ENCODE results near the gene VAX1. TPM values are rescaled to one million over a fixed set of nuclear protein-coding genes. Genes with fewer than 3 reads are reported as not detected.

The VAX1 gene
- total RNA-seq, 1 experiment from 2014 or later: 4.6 TPM

DNA sequence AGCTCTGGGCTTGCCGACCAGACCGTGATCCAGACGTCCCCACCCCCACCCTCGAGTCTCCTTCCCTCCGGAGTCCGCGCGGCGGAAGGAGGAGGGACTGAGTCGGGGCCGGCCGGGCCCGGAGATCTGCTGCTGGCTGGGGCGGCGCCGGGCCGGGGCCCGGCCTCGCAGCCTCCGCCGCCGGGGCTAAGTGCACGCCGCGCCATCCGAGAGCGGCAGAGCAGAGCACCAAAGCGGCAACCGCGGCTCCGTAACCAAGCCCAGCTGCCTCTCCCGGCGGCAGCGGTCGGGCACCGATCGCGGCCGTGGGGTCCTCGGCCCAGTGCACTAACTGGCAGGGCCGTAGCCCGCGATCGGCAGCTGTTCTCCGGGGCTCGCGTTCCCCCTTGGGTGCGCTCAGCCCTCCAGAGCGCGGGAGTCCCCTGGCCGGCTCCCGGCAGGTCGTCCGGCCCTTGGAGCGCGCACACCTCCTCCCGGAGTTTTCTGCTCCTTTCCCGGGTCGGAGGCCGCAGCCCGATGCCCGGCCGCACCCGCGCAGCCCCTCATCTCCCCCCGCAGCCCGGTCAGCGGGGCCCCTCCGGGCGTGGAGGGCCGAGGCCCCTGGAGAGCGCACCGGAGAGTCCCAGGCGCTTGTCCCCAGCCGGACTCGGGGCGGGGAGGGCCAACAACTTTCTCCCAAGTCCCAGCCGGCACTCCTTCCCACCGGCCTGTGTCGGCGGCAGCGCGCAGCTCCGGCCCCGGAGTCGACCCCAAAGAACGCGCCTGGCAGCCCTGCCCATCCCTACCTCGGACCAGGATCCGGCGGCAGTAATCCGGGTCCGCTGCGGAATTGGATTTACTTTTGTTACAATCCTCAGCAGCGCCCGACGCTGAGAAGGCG, 799 bp downstream of the VAX1 start:
- intact Hi-C loops (cut with micrococcal nuclease; ENCODE audit: unreplicated experiment) (no loop called here), in situ Hi-C loops (cut with HindIII; ENCODE audit: low pct_unique_long_range_greater_than_20kb, low sequenced_read_pairs) (no loop called here)
- BruUV-seq (replicated peaks): no TSS peak
- Histone ChIP-seq H3K27me3 (ENCODE audit: control insufficient read depth, insufficient read depth, low read length) (peaks cover 4% of the 10 kb centered on the region; the same call in 1 of the 2 replicates), H3K4me1 (ENCODE audit: control insufficient read depth, insufficient read depth, low read length) (peaks cover 10% of the 10 kb centered on the region), H3K9me3 (ENCODE audit: control insufficient read depth, insufficient read depth, low read depth, low read length) (no peaks in the 10 kb centered on the region), H3K36me3 (ENCODE audit: control insufficient read depth, insufficient read depth, low read length) (no peaks in the 10 kb centered on the region), H3K27ac (ENCODE audit: low read length) (peak overlapping the region; percentile 93), H3K4me3 (ENCODE audit: low read depth in 2 of 2, low read length in 2 of 2) (peak overlapping the region; percentile 56 to 68)
- CTCF ChIA-PET: interaction anchor here (0.6 kb wide), 1 partner anchor 30 kb away, joined by 5 read pairs; no protein-coding TSS in a partner anchor
- POLR2A ChIA-PET: no interaction called here
- ATAC-seq (peak; percentile 90), DNase-seq (ENCODE audit: low read depth, low spot score) (no peak)
- peak; percentile 64 for TF ChIP-seq POLR2AphosphoS5 (IDR thresholded peaks at IDR 0.05; ENCODE audit: low read depth, low read length)
- TF ChIP-seq TCF7L2 (IDR thresholded peaks at IDR 0.05; ENCODE audit: low read depth, low read length): no peak
- 0 out of 2 replicates have a peak, but pooled peaks have one; percentile 59 for TF ChIP-seq SIN3A (IDR thresholded peaks at IDR 0.05; ENCODE audit: borderline replicate concordance, insufficient read depth, low read depth, low read length)

DNA sequence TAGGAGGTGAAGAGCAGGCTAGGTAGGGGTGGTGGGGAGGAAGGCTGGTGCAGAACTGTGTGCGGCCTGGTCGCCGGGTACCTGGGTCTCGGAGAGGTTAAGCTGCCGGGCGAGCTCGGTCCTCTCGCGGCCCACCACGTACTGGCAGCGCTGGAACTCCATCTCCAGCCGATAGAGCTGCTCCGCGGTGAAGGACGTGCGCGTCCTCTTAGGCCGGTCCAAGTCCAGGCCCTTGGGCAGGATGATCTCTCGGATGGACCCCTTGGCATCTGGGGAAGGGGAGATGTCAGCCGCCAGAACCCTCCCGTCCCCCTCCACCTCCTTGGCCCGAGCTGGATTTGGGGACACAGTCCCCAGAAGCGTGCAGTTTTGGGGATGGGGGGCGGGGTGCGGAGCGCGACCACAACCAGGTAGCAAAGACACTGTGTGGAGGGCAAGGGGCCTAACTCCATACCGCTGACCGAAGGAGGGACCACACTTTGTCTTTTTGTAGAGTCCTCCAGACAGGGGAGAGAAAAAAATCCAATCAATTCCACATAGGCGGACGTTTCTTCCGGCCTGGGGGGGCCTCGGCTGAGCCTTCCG, 1.6 kb downstream of the VAX1 start:
- peak overlapping the region; percentile 56 to 68 for H3K4me3 ChIP-seq (ENCODE audit: low read depth in 2 of 2, low read length in 2 of 2)
- H3K4me1 ChIP-seq (ENCODE audit: control insufficient read depth, insufficient read depth, low read length): peaks cover 10% of the 10 kb centered on the region
- ATAC-seq: no peak
- in situ Hi-C loops (cut with HindIII; ENCODE audit: low pct_unique_long_range_greater_than_20kb, low sequenced_read_pairs) (no loop called here), intact Hi-C loops (cut with micrococcal nuclease; ENCODE audit: unreplicated experiment) (no loop called here)
- no TSS peak for BruUV-seq (replicated peaks)
- no peaks in the 10 kb centered on the region for H3K9me3 ChIP-seq (ENCODE audit: control insufficient read depth, insufficient read depth, low read depth, low read length)
- CTCF ChIA-PET: interaction anchor here (0.6 kb wide), 1 partner anchor 31 kb away, joined by 5 read pairs; no protein-coding TSS in a partner anchor
- TF ChIP-seq POLR2AphosphoS5 (IDR thresholded peaks at IDR 0.05; ENCODE audit: low read depth, low read length) (no peak), TCF7L2 (IDR thresholded peaks at IDR 0.05; ENCODE audit: low read depth, low read length) (no peak), SIN3A (IDR thresholded peaks at IDR 0.05; ENCODE audit: borderline replicate concordance, insufficient read depth, low read depth, low read length) (no peak), CTCF (IDR thresholded peaks at IDR 0.05) (no peak)
- TF ChIP-seq, protein P1, sequence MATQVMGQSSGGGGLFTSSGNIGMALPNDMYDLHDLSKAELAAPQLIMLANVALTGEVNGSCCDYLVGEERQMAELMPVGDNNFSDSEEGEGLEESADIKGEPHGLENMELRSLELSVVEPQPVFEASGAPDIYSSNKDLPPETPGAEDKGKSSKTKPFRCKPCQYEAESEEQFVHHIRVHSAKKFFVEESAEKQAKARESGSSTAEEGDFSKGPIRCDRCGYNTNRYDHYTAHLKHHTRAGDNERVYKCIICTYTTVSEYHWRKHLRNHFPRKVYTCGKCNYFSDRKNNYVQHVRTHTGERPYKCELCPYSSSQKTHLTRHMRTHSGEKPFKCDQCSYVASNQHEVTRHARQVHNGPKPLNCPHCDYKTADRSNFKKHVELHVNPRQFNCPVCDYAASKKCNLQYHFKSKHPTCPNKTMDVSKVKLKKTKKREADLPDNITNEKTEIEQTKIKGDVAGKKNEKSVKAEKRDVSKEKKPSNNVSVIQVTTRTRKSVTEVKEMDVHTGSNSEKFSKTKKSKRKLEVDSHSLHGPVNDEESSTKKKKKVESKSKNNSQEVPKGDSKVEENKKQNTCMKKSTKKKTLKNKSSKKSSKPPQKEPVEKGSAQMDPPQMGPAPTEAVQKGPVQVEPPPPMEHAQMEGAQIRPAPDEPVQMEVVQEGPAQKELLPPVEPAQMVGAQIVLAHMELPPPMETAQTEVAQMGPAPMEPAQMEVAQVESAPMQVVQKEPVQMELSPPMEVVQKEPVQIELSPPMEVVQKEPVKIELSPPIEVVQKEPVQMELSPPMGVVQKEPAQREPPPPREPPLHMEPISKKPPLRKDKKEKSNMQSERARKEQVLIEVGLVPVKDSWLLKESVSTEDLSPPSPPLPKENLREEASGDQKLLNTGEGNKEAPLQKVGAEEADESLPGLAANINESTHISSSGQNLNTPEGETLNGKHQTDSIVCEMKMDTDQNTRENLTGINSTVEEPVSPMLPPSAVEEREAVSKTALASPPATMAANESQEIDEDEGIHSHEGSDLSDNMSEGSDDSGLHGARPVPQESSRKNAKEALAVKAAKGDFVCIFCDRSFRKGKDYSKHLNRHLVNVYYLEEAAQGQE (IDR thresholded peaks at IDR 0.05; ENCODE audit: insufficient read depth in 1 of 2, low read depth in 2 of 2, low read length in 1 of 2): no peak
- POLR2A ChIA-PET: no interaction called here
- H3K27me3 ChIP-seq (ENCODE audit: control insufficient read depth, insufficient read depth, low read length): no peaks in the 10 kb centered on the region
- H3K27ac ChIP-seq (ENCODE audit: low read length): peak overlapping the region; percentile 93
- H3K36me3 ChIP-seq (ENCODE audit: control insufficient read depth, insufficient read depth, low read length): no peaks in the 10 kb centered on the region
- DNase-seq (ENCODE audit: low read depth, low spot score): no peak
